T47D (cell line): ENCODE measurements around the gene INIP.
"Not testable (repeated sequence)": the region's sequence is repeated elsewhere in the genome, so short reads cannot be mapped to it uniquely, and the experiment has no call there.

ENCODE experiments used
- DNase-seq, 2 experiments: peaks; one replicate each; pipeline versions ENCODE4 v3.0.0 to v3.0.0-alpha.2; 2011 to 2012; ENCODE audit warnings: low read depth in 1 of 2, low spot score in 1 of 2
- JUND ChIP-seq: IDR thresholded peaks from 2 replicates; pipeline ENCODE4 v1.6.1; 2012; ENCODE audit warnings: low read depth
- in situ Hi-C: cut with HindIII; loops from 2 replicates; pipeline ENCODE4 v1.10.0; 2016; ENCODE audit warnings: low sequenced_read_pairs, low pct_unique_long_range_greater_than_20kb

Gene INIP

DNA sequence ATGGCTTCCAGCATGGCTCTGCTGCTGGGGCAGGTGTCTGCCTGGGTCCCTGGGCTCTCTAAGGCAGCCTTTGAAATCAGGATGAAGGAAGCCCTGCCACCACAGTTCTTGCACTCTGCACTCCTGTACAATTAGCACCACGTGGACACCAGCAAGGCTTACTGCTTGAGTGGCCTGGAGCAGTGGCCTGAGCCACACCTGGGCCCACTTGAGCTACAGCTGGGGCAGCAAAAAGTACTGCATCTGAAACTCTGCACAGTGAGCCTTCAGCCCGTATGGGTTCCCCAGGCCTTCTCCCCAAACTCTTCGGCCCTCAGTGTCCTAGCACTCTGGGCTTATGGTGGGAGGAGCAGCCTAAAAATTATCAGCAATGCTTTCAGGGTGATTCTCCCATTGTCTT, 8.0 kb upstream of the INIP start:
- in situ Hi-C loops = no loop called here
- TF ChIP-seq JUND = no peak
- DNase-seq = no peak

DNA sequence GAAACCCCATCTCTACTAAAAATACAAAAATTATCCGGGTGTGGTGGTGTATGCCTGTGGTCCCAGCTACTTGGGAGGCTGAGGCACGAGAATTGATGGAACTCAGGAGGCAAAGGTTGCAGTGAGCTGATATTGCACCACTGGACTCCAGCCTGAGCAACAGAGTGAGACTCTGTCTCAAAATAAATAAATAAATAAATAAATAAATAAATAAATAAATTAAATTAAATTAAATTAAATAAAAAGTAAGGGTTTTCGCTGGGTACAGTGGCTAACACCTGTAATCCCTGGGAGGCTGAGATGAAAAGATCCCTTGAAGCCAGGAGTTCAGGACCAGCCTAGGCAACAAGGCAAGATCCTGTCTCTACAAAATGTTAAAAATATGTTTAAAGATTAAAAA, 4.8 kb upstream of the INIP start:
- DNase-seq, in situ Hi-C loops: not testable (repeated sequence)

DNA sequence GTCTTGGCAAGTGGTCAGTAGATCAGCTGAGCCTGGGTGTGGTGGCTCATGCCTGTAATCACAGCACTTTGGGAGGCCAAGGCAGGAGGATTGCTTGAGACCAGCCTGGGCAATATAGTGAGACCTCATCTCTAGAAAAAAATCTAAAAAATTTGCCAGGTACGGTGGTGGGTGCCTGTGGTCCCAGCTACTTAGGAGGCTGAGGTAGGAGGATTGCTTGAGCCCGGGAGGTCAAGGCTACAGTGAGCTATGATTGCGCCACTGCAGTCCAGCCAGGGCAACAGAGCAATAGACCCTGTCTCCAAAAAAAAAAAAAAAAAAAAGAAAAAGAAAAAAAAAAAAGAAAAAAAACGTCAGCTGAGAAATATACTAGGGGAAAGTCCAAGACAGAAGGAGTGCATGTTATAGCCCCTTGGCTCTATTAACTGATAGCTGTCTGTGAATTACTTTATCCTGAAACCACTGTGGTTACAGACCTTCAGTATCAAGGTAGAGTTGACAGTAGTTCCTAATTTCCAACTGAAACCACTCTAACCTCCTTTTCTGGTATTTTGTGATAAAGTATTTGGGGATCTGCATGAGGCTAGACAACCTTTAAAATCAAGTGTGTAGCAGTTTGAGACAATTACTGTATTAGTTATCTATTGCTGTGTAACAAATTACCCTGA, 2.3 kb upstream of the INIP start:
- in situ Hi-C loops = no loop called here
- TF ChIP-seq JUND = no peak
- DNase-seq = no peak

DNA sequence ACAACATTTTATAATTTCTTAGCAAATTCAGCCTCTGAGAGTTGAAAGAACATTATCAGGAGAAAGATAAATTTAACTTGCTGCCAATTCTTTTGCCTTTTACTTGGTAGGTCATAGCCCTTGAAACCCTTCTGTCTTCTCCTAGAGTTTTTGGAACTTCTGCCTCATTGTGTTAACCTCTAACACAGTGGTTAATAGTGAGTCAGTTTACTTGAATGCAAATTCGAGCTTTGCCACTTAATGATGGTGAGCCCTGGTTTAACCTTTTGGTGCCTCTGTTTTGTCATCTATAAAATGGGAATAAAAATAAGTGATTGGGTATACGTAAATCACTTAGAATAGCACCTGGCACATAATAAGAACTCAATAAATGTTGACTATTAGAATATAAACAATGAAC, 1.8 kb upstream of the INIP start:
- TF ChIP-seq JUND = no peak
- in situ Hi-C loops = no loop called here
- no peak for DNase-seq

DNA sequence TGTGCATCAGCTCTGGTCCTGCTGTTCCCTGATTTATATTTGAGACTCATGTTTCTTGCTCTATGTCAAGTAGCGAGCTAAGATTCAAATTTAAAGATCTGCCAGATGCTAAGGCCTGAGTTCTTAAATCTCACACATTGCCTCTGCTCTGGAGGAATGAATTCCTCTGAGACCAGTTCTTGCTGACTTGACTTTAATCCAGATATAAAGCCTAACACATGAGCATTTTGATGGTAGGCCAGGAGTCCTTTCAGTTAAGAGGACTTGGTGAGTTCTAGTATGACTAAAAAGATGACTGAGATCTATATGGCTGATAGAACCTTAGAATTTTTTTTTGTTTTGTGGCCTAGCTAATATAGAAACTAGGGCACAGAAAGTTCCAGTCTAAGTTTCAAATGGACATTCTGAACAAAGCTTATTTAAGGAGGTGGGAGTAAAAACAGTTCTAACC, 1.3 kb upstream of the INIP start:
- no peak for TF ChIP-seq JUND
- in situ Hi-C loops = no loop called here
- DNase-seq = no peak

DNA sequence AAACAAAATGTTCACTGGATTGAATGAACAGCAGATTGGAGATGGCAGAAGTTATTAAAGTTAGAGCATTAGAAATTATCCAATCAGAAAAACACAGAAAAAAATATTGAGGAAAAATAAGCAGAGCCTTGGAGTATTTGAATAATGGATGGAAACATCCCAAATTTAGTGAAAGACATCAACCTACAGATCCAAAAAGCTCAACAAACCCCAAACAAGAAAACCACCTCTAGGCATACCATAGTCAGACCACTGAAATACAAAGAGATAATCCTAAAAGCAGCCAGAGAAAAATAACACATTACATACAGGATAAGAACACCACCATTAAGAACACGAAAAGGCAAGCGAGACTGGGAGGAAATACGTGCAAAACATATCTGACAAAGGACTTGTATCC, 5.2 kb downstream of the INIP start:
- in situ Hi-C loops = no loop called here
- no peak for TF ChIP-seq JUND
- no peak for DNase-seq

DNA sequence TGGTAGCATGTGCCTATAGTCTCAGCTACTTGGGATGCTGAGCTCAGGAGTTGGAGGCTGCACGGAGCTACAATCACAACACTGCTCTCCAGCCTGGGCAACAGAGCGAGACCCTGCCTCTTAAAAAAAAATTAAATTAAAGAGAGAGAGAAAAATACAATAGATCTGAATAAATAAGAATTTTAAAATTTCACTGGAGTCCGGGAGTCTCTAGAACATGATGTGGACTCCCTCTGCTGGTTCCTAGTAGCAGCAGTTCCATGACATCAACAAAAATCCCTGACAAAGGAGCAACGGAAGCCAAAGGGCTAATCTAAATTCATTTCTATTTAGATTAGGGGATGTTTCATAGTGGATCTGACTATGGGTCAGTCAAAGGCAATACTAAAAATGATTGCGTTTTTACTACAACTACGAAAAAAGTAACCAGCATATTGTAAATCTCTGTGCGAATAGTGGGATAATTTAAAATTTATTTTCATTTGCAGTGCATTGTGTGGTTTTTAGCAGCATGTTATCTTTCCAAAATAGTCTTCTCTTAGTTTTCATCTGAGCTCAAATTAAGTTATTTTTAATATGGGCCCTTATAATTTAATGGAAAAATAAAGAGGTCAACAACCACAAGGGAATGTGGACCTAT, 6.7 kb downstream of the INIP start:
- in situ Hi-C loops = no loop called here
- no peak for TF ChIP-seq JUND
- DNase-seq = peak in 1 of 2 experiments; percentile 62

DNA sequence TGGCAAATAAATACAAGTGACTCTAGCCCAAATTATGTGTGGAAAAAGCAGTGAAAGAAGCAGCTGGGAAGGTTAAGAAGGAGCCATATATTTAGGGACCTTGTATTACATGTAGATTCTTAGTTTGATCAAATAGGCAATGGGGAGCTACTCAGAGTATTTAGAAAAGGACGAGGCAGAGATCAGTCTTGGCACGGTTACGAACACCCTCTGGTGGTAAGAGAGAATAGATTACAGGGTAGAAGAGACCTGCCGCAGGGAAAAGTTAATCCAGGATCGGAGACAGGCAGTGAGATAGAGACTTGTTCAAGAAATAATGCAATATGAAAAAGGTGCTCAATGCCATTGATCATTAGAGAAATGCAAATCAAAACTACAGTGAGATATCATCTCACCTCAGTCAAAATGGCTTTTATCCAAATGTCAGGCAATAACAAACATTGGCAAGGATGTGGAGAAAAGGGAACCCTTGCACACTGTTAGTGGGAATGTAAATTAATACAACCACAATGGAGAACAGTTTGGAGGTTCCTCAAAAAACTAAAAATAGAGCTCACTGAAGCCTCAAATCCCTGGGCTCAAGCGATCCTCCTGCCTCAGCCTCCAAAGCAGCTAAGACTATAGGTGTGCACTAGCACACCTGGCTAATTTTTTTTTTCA, 12.0 kb downstream of the INIP start:
- no peak for TF ChIP-seq JUND
- DNase-seq = peak in 1 of 2 experiments; percentile 67
- in situ Hi-C loops = no loop called here

DNA sequence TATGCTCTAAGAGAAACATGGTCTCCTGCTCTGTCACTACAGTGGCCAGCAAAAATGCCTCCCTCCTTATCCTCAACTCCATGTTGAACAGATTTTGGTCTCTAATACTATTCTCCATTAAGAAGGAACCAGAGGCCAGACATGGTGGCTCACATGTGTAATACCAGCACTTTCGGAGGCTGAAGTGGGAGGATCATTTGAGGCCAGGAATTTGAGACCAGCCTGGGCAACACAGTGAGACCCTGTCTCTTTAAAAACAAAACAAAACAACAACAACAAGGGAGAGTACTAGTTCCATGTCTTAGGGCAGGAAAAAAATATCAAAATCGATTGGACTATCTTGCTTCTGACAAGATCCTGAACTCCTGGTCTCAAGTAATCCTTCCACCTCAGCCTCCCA, 14.6 kb downstream of the INIP start:
- no peak for DNase-seq
- in situ Hi-C loops = no loop called here
- TF ChIP-seq JUND = no peak

DNA sequence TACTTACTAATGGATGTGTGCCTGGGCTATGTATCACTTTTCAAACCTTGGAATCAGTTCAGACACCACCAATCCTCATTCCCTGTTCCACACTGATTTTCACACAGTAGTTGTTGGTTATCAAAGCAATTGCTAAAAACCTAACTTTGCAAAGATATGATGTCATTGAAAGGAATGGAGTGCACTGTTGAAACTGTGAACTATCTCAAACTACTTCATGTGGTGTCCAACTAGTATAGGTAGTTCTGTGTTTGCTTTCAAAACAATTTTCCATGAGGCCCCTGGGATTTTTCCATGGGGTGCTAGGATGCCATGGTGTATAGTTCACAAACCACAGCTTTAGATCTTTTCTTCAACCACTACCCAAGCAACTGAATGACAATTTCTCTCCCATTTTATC, 17.8 kb downstream of the INIP start:
- in situ Hi-C loops = no loop called here
- DNase-seq = no peak
- TF ChIP-seq JUND = no peak

DNA sequence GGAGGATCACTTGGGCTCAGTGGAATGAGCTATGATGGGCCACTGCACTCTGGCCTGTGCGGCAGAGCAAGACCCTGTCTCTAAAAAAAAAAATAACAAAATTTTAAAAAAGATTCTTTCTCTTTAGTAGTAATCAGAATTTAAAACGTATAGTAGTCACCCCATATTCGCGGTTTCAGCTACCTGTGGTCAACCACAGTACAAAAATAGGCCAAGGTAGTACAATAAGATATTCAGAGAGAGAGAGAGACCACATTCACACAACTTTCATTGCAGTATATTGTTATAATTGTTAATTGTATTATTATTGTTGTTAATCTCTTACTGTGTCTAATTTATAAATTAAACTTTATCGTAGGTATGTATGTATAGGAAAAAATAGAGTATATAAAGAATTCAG, 18.7 kb downstream of the INIP start:
- in situ Hi-C loops = no loop called here
- no peak for DNase-seq
- no peak for TF ChIP-seq JUND

DNA sequence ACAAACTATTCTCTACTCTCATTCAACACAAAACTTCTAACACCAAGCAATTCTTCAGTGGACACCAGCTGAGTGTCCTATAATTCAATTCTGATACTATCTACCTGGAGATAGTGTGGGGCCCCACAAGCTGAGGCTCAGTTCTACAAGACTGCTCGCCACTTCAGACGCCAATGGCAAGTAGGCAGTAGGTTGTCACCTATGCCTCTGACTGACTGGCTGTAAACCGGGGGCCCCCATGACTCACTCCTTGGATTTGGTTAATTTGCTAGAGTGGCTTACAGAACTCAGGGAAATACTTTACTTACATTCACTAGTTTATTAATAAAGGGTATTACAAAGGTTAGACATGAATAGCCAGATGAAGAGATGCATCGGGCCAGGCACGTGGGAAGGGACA, 21.5 kb downstream of the INIP start:
- TF ChIP-seq JUND = no peak
- in situ Hi-C loops = no loop called here
- no peak for DNase-seq
